Measurements from ENCODE around the gene LCE7A.

DNA sequence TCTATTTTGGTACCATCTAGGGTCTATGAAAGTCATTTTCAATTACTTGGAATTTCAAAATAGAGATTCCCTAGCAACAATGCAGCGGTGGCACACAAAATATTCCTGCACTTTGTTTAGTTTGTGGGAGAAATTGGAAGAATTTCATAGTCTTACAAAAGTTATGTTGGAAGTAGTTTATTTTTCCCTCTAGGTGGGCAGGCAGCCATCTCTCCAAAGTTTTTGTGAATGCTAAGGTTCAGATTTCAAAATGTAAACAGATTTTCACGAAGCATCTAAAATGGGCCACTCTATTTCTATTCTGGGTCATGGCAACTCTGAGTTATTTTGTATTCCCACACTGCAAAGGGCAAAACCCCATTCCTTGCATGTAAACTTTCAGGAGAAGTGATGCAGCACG is 26.3 kb downstream of the LCE7A start:
- TF ChIP-seq CTCF (IDR thresholded peaks at IDR 0.05) = no peak
- no peak for TF ChIP-seq POLR2A (IDR thresholded peaks at IDR 0.05)
